DND-41 (cell line): ENCODE measurements around the gene BMP8B.

ENCODE experiments used
- ATAC-seq: fragments of 200-7000 bp; cut with Tn5 transposase; 3 replicates; pipeline ENCODE4 v1.9.1; 2021; ENCODE audit warnings: low read depth; ENCODE audit not compliant: insufficient read depth
- DNase-seq: peaks from one replicate; pipeline ENCODE4 v3.0.0-alpha.2; 2020
- H2AFZ ChIP-seq: 2 replicates; pipeline ENCODE4 v1.6.0; 2012; ENCODE audit warnings: low read depth, low read length
- H3K27ac ChIP-seq: 2 replicates; pipeline ENCODE4 v1.5.1; 2012; ENCODE audit warnings: low read length, inconsistent platforms
- H3K27me3 ChIP-seq: fragments of 200-600 bp; sonication (generic); 2 replicates; pipeline ENCODE4 v1.6.0; 2012; ENCODE audit warnings: low read length, mild to moderate bottlenecking, inconsistent platforms; ENCODE audit not compliant: insufficient read depth, poor library complexity
- H3K36me3 ChIP-seq: 2 replicates; pipeline ENCODE4 v1.5.1; 2012; ENCODE audit warnings: low read length, inconsistent platforms; ENCODE audit not compliant: insufficient read depth
- H3K4me1 ChIP-seq: 2 replicates; pipeline ENCODE4 v1.5.1; 2012; ENCODE audit warnings: mild to moderate bottlenecking, low read length; ENCODE audit not compliant: insufficient read depth
- H3K4me2 ChIP-seq: 2 replicates; pipeline ENCODE4 v1.6.0; 2012; ENCODE audit warnings: mild to moderate bottlenecking, moderate library complexity, low read length, inconsistent platforms; ENCODE audit not compliant: insufficient read depth
- H3K4me3 ChIP-seq, 2 experiments: fragments of 200-600 bp in 1 of 2; shearing (Covaris generic) in 1 of 2; 2 replicates each; pipeline ENCODE4 v1.5.1; 2012 to 2016; ENCODE audit warnings: inconsistent platforms in 2 of 2, low read length in 2 of 2, mild to moderate bottlenecking in 2 of 2, low read depth in 1 of 2, moderate library complexity in 1 of 2
- H3K79me2 ChIP-seq: 2 replicates; pipeline ENCODE4 v1.6.0; 2012; ENCODE audit warnings: low read length, inconsistent platforms; ENCODE audit not compliant: insufficient read depth
- H3K9ac ChIP-seq: 2 replicates; pipeline ENCODE4 v1.6.0; 2012; ENCODE audit warnings: low read depth, mild to moderate bottlenecking, inconsistent platforms, low read length, moderate library complexity
- H3K9me3 ChIP-seq: 2 replicates; pipeline ENCODE4 v1.5.1; 2012; ENCODE audit warnings: low read length, moderate library complexity, mild to moderate bottlenecking, inconsistent platforms; ENCODE audit not compliant: insufficient read depth, severe bottlenecking
- H4K20me1 ChIP-seq: 2 replicates; pipeline ENCODE4 v1.6.0; 2012; ENCODE audit warnings: low read length; ENCODE audit not compliant: insufficient read depth
- EZH2 ChIP-seq: IDR thresholded peaks from 3 replicates; pipeline ENCODE4 v1.6.1; 2012; ENCODE audit warnings: borderline replicate concordance, low read depth, mild to moderate bottlenecking, moderate library complexity, low read length, inconsistent platforms; ENCODE audit not compliant: severe bottlenecking
- TF ChIP-seq, protein P1 (sequence below): IDR thresholded peaks from 2 replicates; pipeline ENCODE4 v1.5.1; 2012; ENCODE audit warnings: borderline replicate concordance, low read length, moderate library complexity, mild to moderate bottlenecking; ENCODE audit not compliant: poor library complexity, severe bottlenecking; ENCODE audit errors: extremely low read depth

BMP8B gene

DNA sequence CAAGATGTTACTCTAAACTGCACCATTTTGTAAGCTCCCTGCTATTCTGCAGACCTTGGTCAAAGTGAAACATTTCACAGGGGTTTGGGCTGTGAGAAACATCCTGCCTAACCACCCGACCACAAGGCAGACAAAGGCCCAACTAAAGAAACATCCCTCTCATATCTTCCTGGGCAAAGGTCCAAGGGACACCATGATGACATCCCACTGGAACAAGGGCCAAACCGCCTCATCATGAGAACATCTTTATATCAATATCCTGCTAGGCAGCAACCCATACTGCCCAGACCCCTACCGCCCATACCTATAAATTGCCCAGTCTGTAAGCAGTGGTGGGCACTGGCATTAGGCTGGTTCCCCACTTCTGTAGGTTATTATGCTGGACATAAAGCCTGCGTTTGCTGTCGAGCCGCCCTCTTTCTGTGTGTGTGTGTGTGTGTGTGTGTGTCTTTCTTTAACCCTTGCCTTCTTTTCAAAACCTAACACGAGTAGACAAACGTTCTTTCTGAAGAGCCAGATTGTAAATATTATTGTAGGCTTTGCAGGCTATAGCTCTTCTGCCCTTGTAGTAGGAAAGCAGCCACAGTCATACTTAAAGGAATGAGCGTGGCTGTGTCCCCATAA lies 51.0 kb downstream of the BMP8B start:
- Histone ChIP-seq H4K20me1 (no peaks in the 10 kb centered on the region), H3K4me1 (peaks cover 22% of the 10 kb centered on the region), H3K27ac (no peak overlapping the region), H3K9ac (no peak overlapping the region), H3K4me2 (0 out of 2 replicates have a peak overlapping the region, but pooled peaks have one; percentile 49), H3K9me3 (no peaks in the 10 kb centered on the region), H3K79me2 (peaks cover 7% of the 10 kb centered on the region; the same call in 1 of the 2 replicates), H3K27me3 (peaks cover 13% of the 10 kb centered on the region), H3K36me3 (peaks cover 7% of the 10 kb centered on the region), H2AFZ (no peak overlapping the region), H3K4me3 (no peak overlapping the region)
- DNase-seq (no peak), ATAC-seq (no peak)
- no peak for TF ChIP-seq EZH2
- TF ChIP-seq, protein P1, sequence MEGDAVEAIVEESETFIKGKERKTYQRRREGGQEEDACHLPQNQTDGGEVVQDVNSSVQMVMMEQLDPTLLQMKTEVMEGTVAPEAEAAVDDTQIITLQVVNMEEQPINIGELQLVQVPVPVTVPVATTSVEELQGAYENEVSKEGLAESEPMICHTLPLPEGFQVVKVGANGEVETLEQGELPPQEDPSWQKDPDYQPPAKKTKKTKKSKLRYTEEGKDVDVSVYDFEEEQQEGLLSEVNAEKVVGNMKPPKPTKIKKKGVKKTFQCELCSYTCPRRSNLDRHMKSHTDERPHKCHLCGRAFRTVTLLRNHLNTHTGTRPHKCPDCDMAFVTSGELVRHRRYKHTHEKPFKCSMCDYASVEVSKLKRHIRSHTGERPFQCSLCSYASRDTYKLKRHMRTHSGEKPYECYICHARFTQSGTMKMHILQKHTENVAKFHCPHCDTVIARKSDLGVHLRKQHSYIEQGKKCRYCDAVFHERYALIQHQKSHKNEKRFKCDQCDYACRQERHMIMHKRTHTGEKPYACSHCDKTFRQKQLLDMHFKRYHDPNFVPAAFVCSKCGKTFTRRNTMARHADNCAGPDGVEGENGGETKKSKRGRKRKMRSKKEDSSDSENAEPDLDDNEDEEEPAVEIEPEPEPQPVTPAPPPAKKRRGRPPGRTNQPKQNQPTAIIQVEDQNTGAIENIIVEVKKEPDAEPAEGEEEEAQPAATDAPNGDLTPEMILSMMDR = no peak

DNA sequence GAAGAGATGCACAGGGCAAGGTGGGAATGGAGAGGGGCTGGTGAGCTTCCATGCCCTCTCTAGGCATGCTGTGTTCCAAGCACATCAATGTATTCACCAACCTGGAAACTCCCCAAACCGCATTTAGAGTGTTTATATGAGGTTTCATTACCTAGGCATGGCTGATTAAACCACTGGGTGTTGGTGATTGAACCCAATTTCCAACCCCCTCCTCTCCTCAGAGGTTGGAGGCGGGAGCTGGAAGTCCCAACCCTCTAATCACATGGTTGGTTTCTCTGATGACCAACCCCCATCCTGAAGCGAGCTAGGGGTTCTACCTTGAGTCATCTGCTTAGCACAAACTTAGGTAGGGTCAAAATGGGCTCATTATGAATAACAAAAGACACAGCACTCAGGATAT lies 52.9 kb downstream of the BMP8B start:
- Histone ChIP-seq H3K79me2 (peaks cover 7% of the 10 kb centered on the region; the same call in 1 of the 2 replicates), H3K9ac (no peak overlapping the region), H3K4me3 (no peak overlapping the region), H2AFZ (no peak overlapping the region; the same call in 1 of the 2 replicates), H3K4me2 (no peak overlapping the region), H4K20me1 (no peaks in the 10 kb centered on the region), H3K36me3 (no peaks in the 10 kb centered on the region), H3K4me1 (peaks cover 22% of the 10 kb centered on the region), H3K9me3 (no peaks in the 10 kb centered on the region), H3K27ac (no peak overlapping the region), H3K27me3 (peaks cover 16% of the 10 kb centered on the region)
- ATAC-seq (no peak), DNase-seq (no peak)
- TF ChIP-seq, protein P1 = no peak
- no peak for TF ChIP-seq EZH2

DNA sequence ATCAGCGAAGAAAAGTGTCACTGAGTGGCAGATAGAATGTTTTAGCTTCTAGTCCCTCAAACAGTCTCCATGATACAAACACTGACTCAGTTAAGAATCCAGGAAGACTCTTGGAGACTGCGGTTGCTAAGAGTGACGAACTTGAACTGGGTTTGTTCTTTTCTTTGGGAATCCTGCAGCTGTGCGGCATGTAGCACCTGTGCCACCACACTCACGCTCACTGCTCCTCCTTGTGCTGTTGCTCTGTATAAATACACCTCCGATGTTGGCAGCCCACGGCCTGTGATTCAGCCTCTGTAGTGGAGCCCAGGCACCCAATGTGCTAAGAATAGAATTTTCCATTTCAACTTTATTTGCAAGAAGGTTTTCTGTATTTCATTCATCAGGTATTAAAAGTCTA lies 55.5 kb downstream of the BMP8B start:
- H3K27ac ChIP-seq = no peak overlapping the region
- no peak for DNase-seq
- ATAC-seq = no peak
- peaks cover 2% of the 10 kb centered on the region; the same call in 1 of the 2 replicates for H3K4me1 ChIP-seq
- no peak overlapping the region for H3K9ac ChIP-seq
- no peak overlapping the region for H2AFZ ChIP-seq
- peaks cover 31% of the 10 kb centered on the region for H3K27me3 ChIP-seq
- H3K4me2 ChIP-seq = no peak overlapping the region
- H4K20me1 ChIP-seq = no peaks in the 10 kb centered on the region
- no peak overlapping the region for H3K4me3 ChIP-seq
- H3K79me2 ChIP-seq = no peaks in the 10 kb centered on the region
- no peak for TF ChIP-seq EZH2
- TF ChIP-seq, protein P1 = no peak
- H3K36me3 ChIP-seq = no peaks in the 10 kb centered on the region
- no peaks in the 10 kb centered on the region for H3K9me3 ChIP-seq
